ENCODE data around the gene SLC37A2. TPM values are rescaled to one million over a fixed set of nuclear protein-coding genes. Genes with fewer than 3 reads are reported as not detected.

Gene SLC37A2
- polyA plus RNA-seq, 4 donors, result 1.1 to 19.8 (median 10.6) TPM

- no peak overlapping the region for H3K27ac ChIP-seq (ENCODE audit: low read depth in 1 of 3, low read length in 2 of 3)
- 76 to 83% (median 82%) methylated on average over 10 of the region's 10 CpGs for WGBS, 3 donors
- H3K9me3 ChIP-seq (ENCODE audit: control insufficient read depth in 2 of 2, insufficient read depth in 1 of 2, low read depth in 1 of 2, low read length in 1 of 2), result no peaks in the 10 kb centered on the region
- peaks cover 0 to 96% (median 7%) of the 10 kb centered on the region in 3 donors for H3K36me3 ChIP-seq (ENCODE audit: control insufficient read depth in 3 of 3, insufficient read depth in 2 of 3, low read depth in 1 of 3, low read length in 3 of 3)
- H3K4me3 ChIP-seq (ENCODE audit: low read depth in 1 of 3, low read length in 3 of 3), result no peak overlapping the region
- FAIRE-seq (no peak), DNase-seq (no peak)
- H3K4me1 ChIP-seq (ENCODE audit: control insufficient read depth in 3 of 3, insufficient read depth in 2 of 3, low read depth in 1 of 3, low read length in 2 of 3), result no peaks in the 10 kb centered on the region
- H3K27me3 ChIP-seq (ENCODE audit: control insufficient read depth in 3 of 3, insufficient read depth in 3 of 3, low read length in 3 of 3), result no peaks in the 10 kb centered on the region
Observed at GRCh38 chr11:125082611-125083311, 19.7 kb downstream of the SLC37A2 start.

GRCh38 chr11:125083312-125084056 lies 20.4 kb downstream of the SLC37A2 start:
- FAIRE-seq, result no peak
- Histone ChIP-seq H3K4me3 (ENCODE audit: low read depth in 1 of 3, low read length in 3 of 3) (no peak overlapping the region), H3K27ac (ENCODE audit: low read depth in 1 of 3, low read length in 2 of 3) (no peak overlapping the region), H3K4me1 (ENCODE audit: control insufficient read depth in 3 of 3, insufficient read depth in 2 of 3, low read depth in 1 of 3, low read length in 2 of 3) (no peaks in the 10 kb centered on the region), H3K27me3 (ENCODE audit: control insufficient read depth in 3 of 3, insufficient read depth in 3 of 3, low read length in 3 of 3) (no peaks in the 10 kb centered on the region), H3K36me3 (ENCODE audit: control insufficient read depth in 3 of 3, insufficient read depth in 2 of 3, low read depth in 1 of 3, low read length in 3 of 3) (peaks cover 0 to 96% (median 7%) of the 10 kb centered on the region in 3 donors), H3K9me3 (ENCODE audit: control insufficient read depth in 2 of 2, insufficient read depth in 1 of 2, low read depth in 1 of 2, low read length in 1 of 2) (no peaks in the 10 kb centered on the region)
- DNase-seq, result no peak
- WGBS, 3 donors, result 75 to 86% (median 76%) methylated on average over 11 of the region's 11 CpGs

- no peak overlapping the region for H3K27ac ChIP-seq (ENCODE audit: low read depth in 1 of 3, low read length in 2 of 3)
- no peak overlapping the region for H3K4me3 ChIP-seq (ENCODE audit: low read depth in 1 of 3, low read length in 3 of 3)
- no peak for DNase-seq
- no peaks in the 10 kb centered on the region for H3K9me3 ChIP-seq (ENCODE audit: control insufficient read depth in 2 of 2, insufficient read depth in 1 of 2, low read depth in 1 of 2, low read length in 1 of 2)
- FAIRE-seq, result no peak
- H3K27me3 ChIP-seq (ENCODE audit: control insufficient read depth in 3 of 3, insufficient read depth in 3 of 3, low read length in 3 of 3), result no peaks in the 10 kb centered on the region
- 92 to 96% (median 95%) methylated on average over 11 of the region's 11 CpGs for WGBS, 3 donors
- H3K36me3 ChIP-seq (ENCODE audit: control insufficient read depth in 3 of 3, insufficient read depth in 2 of 3, low read depth in 1 of 3, low read length in 3 of 3), result peaks cover 0 to 96% (median 7%) of the 10 kb centered on the region in 3 donors
- H3K4me1 ChIP-seq (ENCODE audit: control insufficient read depth in 3 of 3, insufficient read depth in 2 of 3, low read depth in 1 of 3, low read length in 2 of 3), result no peaks in the 10 kb centered on the region
Observed at GRCh38 chr11:125084057-125084416, 20.9 kb downstream of the SLC37A2 start.

- WGBS, 3 donors, result 84 to 90% (median 87%) methylated on average over 7 to 8 of the region's 8 CpGs
- no peaks in the 10 kb centered on the region for H3K9me3 ChIP-seq (ENCODE audit: control insufficient read depth in 2 of 2, insufficient read depth in 1 of 2, low read depth in 1 of 2, low read length in 1 of 2)
- no peak for DNase-seq
Observed at GRCh38 chr11:125084761-125085231, 21.7 kb downstream of the SLC37A2 start.

GRCh38 chr11:125085301-125086081 lies 22.4 kb downstream of the SLC37A2 start:
- Histone ChIP-seq H3K4me1 (ENCODE audit: control insufficient read depth in 3 of 3, insufficient read depth in 2 of 3, low read depth in 1 of 3, low read length in 2 of 3) (no peaks in the 10 kb centered on the region), H3K27ac (ENCODE audit: low read depth in 1 of 3, low read length in 2 of 3) (no peak overlapping the region), H3K4me3 (ENCODE audit: low read depth in 1 of 3, low read length in 3 of 3) (no peak overlapping the region), H3K9me3 (ENCODE audit: control insufficient read depth in 2 of 2, insufficient read depth in 1 of 2, low read depth in 1 of 2, low read length in 1 of 2) (no peaks in the 10 kb centered on the region), H3K27me3 (ENCODE audit: control insufficient read depth in 3 of 3, insufficient read depth in 3 of 3, low read length in 3 of 3) (no peaks in the 10 kb centered on the region), H3K36me3 (ENCODE audit: control insufficient read depth in 3 of 3, insufficient read depth in 2 of 3, low read depth in 1 of 3, low read length in 3 of 3) (peaks cover 0 to 83% (median 7%) of the 10 kb centered on the region in 3 donors)
- 82 to 86% (median 85%) methylated on average over 20 of the region's 20 CpGs for WGBS, 3 donors
- FAIRE-seq, result no peak
- no peak for DNase-seq

More at GRCh38 chr11:125084761-125085231, 21.7 kb downstream of the SLC37A2 start:
- Histone ChIP-seq H3K4me1 (ENCODE audit: control insufficient read depth in 3 of 3, insufficient read depth in 2 of 3, low read depth in 1 of 3, low read length in 2 of 3) (no peaks in the 10 kb centered on the region), H3K27ac (ENCODE audit: low read depth in 1 of 3, low read length in 2 of 3) (no peak overlapping the region), H3K27me3 (ENCODE audit: control insufficient read depth in 3 of 3, insufficient read depth in 3 of 3, low read length in 3 of 3) (no peaks in the 10 kb centered on the region), H3K36me3 (ENCODE audit: control insufficient read depth in 3 of 3, insufficient read depth in 2 of 3, low read depth in 1 of 3, low read length in 3 of 3) (peaks cover 0 to 90% (median 7%) of the 10 kb centered on the region in 3 donors), H3K4me3 (ENCODE audit: low read depth in 1 of 3, low read length in 3 of 3) (no peak overlapping the region)
- FAIRE-seq, result no peak

GRCh38 chr11:125086633-125087296 lies 23.7 kb downstream of the SLC37A2 start:
- Histone ChIP-seq H3K4me1 (ENCODE audit: control insufficient read depth in 3 of 3, insufficient read depth in 2 of 3, low read depth in 1 of 3, low read length in 2 of 3) (peaks cover 0 to 6% (median 0%) of the 10 kb centered on the region in 3 donors), H3K36me3 (ENCODE audit: control insufficient read depth in 3 of 3, insufficient read depth in 2 of 3, low read depth in 1 of 3, low read length in 3 of 3) (peaks cover 0 to 74% (median 7%) of the 10 kb centered on the region in 3 donors), H3K27ac (ENCODE audit: low read depth in 1 of 3, low read length in 2 of 3) (no peak overlapping the region), H3K27me3 (ENCODE audit: control insufficient read depth in 3 of 3, insufficient read depth in 3 of 3, low read length in 3 of 3) (no peaks in the 10 kb centered on the region), H3K9me3 (ENCODE audit: control insufficient read depth in 2 of 2, insufficient read depth in 1 of 2, low read depth in 1 of 2, low read length in 1 of 2) (no peaks in the 10 kb centered on the region), H3K4me3 (ENCODE audit: low read depth in 1 of 3, low read length in 3 of 3) (no peak overlapping the region)
- no peak for DNase-seq
- WGBS, 3 donors, result 87% methylated on average over 14 of the region's 14 CpGs
- no peak for FAIRE-seq

GRCh38 chr11:125088123-125088522 lies 25.0 kb downstream of the SLC37A2 start:
- H3K27me3 ChIP-seq (ENCODE audit: control insufficient read depth in 3 of 3, insufficient read depth in 3 of 3, low read length in 3 of 3), result no peaks in the 10 kb centered on the region
- no peak overlapping the region for H3K27ac ChIP-seq (ENCODE audit: low read depth in 1 of 3, low read length in 2 of 3)
- DNase-seq, result no peak
- peaks cover 0 to 61% (median 7%) of the 10 kb centered on the region in 3 donors for H3K36me3 ChIP-seq (ENCODE audit: control insufficient read depth in 3 of 3, insufficient read depth in 2 of 3, low read depth in 1 of 3, low read length in 3 of 3)
- FAIRE-seq, result no peak
- 83 to 91% (median 89%) methylated on average over 2 of the region's 2 CpGs for WGBS, 3 donors
- no peaks in the 10 kb centered on the region for H3K9me3 ChIP-seq (ENCODE audit: control insufficient read depth in 2 of 2, insufficient read depth in 1 of 2, low read depth in 1 of 2, low read length in 1 of 2)
- H3K4me3 ChIP-seq (ENCODE audit: low read depth in 1 of 3, low read length in 3 of 3), result no peak overlapping the region
- H3K4me1 ChIP-seq (ENCODE audit: control insufficient read depth in 3 of 3, insufficient read depth in 2 of 3, low read depth in 1 of 3, low read length in 2 of 3), result peaks cover 0 to 8% (median 0%) of the 10 kb centered on the region in 3 donors
